NCI-H2029 (cell line): ENCODE data around the gene JAKMIP1.

ENCODE experiments used
- DNase-seq: peaks from one replicate; lab custom pipeline; 2025; lab: John Stamatoyannopoulos, UW

JAKMIP1 gene

GRCh38 chr4:6065166-6065565, 135.2 kb downstream of the JAKMIP1 start:
- DNase-seq, result no peak

- DNase-seq, result no peak
Observed at GRCh38 chr4:6064383-6064782, 136.0 kb downstream of the JAKMIP1 start.

DNA sequence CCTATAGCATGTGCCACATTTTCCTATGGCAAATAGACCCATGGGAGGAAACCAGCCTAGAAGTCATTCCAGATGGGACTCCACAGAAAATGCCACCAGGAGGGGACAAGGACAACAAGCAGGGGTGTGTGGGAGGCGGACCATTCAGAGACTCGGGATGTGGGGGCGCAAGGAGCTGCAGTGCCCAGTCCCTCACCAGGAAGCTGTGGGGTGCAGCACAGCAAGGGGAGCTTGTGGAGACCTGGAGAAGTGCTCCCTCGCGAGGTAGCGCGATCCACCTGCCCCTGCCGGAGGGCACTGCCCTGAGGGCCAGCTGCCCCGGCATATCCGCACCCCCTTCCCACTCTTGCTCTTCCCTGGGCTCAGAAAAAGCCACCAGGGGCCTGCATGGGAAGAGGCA, 136.7 kb downstream of the JAKMIP1 start:
- no peak for DNase-seq

DNA sequence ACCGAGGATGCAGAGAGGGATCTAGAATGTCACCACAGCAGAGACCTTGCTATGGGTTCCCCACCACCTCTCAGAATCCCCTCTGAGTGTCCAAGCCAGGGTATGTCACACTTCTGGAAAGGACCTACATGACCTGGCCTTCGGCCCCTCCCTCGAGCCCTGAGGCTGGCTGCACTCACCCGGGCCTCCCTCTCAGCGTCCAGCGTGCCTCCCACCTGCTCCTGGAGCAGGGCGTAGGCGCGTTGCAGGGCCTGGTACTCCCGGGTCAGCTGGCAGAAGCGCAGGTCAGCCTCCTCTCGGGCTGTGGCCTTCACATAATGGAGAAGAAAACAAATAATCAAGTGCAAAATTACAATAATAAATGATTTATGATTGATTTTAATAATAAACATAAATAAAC, 138.2 kb downstream of the JAKMIP1 start:
- no peak for DNase-seq

DNA sequence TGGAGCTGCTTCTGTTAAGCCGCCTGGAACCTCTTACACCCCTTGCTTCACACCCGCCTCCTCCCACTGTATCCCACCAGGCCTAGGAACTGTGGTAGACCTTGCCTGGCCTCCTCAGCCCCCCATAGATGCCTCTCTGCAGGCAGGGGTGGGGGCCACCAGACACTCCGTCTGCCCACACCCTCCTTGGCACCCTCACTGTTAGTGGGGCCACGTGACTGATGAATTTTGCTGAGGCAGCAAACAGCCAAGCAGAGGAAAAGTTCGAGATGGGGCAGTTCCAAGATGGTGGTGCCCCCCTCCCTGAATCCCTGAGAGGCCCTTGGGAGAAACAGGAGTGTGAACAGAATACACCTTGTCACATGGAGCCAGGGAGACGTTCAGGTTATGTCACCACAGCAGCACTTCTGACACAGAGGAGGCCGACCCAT, 141.0 kb downstream of the JAKMIP1 start:
- no peak for DNase-seq

GRCh38 chr4:6058531-6059374, 141.6 kb downstream of the JAKMIP1 start:
- no peak for DNase-seq

GRCh38 chr4:6056976-6057766, 143.2 kb downstream of the JAKMIP1 start:
- DNase-seq, result no peak

GRCh38 chr4:6055436-6055835, 144.9 kb downstream of the JAKMIP1 start:
- no peak for DNase-seq

GRCh38 chr4:6055030-6055429, 145.3 kb downstream of the JAKMIP1 start:
- DNase-seq, result no peak

DNA sequence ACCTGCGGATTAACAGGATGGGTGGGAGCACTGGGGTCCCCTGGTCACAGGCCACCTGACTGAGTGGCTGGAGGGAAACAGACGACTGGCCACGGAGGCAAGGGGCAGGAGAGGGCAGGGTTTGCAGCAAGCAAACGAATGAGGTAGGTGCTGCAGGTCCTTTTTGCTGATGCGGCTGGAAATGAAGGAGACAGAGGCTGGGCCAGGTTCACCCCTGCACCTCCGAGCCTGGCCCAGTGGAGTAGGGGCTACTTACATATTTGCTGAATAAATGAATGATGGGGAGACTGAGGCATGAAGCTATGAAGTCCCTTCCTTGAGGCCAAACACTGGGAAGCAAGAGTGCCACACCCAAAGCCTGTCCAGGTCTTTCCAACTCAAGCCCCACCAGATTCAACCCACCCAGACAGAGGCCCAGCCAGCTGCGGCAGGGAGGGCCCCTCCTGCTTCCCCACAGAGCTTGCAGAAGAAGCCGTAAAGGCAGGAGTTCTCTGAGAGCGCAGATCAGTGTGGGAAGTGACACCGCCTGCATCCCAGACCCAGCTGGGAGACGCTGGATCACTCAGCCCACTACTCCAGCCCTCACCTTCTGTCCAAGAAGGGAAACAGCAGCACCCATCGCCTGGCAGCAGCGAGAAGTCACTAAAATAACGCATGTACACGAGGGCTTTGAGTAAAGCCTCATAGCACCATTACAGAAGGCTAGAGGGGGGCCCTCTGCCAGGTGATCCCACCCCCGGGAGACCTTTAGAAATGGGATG, 146.0 kb downstream of the JAKMIP1 start:
- DNase-seq, result no peak

DNA sequence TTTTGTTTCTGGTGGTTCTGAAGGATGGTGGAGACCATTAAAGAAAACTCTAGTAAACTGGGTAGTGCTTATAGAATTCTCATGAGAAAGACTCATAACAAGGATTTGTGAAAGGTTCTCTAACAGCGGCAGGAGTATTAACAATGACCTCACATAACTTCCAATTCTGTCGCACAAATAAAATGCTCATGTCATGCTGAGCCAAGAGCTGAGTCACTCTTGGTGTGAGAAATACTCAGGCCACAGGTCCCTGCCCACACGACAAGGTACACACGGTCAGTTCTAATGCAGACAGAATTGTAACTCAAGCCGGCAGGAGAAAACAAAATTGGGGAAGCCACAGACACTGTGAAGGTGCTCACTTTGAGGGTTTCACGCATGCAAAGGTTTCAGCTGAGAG, 147.7 kb downstream of the JAKMIP1 start:
- no peak for DNase-seq

- no peak for DNase-seq
Observed at GRCh38 chr4:6050551-6050950, 149.8 kb downstream of the JAKMIP1 start.

DNA sequence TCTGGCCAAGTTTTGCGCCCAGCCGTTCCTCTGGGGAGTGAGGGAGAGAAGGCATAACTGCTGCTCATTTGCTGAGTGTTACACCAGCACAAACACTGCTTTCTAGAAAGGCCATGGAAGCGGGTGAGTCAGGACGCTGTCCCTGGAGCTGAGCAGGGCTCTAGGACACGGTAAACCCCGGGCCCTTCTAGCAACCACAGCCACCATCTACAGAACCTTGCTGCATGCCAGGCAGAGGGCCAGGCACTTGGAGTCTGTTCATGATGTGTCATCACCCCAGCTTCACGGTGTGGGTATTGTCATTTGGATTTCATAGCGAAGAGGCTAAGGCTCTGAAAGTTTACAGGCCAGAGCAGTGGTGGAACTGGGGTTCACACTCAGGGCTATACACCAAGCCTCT, 150.4 kb downstream of the JAKMIP1 start:
- DNase-seq, result no peak

DNA sequence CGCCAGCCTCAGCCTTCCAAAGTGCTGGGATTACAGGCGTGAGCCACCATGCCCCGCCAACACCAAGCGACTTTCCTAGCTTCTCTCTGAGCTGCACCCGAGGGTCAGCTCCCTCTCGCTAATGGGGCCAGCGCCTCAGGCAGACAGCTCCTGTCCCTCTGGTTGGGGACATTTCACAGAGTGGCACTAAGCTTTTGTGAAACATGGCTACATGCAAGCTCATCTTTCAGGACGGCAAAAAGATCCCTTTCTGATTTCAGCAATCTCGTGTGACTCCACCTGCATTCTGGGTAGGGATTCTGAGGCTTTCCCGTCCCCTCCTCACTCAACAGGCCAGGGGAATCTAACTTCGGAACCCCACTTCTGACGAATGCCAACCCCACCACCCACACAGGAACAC, 151.1 kb downstream of the JAKMIP1 start:
- no peak for DNase-seq

DNA sequence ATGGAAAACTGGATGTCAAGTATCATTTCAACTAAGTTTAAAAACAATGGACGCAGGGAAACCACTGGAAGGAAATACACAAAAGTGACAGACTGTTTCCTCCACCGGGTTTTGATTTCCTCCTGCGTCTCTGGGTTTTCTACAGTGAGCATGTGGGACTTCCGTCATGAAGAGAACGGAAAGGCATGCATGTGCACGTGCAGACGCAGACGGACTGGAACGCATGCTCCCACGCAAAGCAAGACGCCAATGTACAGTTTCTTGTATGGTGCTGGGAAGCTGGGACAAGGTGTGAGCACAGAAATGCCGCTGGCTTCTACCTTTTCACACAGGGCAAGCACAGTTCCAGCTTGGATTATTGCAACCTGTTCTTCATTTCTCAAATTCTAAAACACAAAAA, 151.8 kb downstream of the JAKMIP1 start:
- no peak for DNase-seq

DNA sequence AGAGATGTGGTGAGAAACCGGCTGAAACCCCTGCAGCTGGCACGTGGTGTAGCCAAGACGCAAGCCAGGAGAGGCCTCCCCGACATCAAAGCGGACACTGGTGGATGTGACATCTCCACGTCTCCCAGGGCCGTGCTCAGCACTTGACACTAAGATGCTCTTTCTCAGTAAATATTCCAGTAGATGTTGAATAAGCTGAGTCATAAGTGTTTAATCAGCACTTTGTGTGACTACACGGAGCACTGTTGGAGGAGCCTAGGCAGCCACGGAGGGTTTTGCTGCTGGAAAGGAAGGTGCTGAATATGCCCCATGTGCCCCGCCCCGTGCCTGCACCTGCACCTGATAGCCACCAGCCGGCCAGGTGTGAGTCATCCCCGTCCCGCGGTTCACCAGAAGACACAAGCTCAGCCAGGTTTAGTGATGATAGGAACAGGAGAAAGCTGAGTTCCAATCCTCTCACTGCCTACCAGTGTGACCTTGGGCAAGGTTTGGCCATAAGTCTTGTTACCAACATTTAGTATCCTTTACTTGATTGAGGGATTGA, 153.1 kb downstream of the JAKMIP1 start:
- no peak for DNase-seq

GRCh38 chr4:6046526-6047129, 153.7 kb downstream of the JAKMIP1 start:
- DNase-seq, result no peak

- DNase-seq, result no peak
Observed at GRCh38 chr4:6044805-6045204, 155.5 kb downstream of the JAKMIP1 start.

DNA sequence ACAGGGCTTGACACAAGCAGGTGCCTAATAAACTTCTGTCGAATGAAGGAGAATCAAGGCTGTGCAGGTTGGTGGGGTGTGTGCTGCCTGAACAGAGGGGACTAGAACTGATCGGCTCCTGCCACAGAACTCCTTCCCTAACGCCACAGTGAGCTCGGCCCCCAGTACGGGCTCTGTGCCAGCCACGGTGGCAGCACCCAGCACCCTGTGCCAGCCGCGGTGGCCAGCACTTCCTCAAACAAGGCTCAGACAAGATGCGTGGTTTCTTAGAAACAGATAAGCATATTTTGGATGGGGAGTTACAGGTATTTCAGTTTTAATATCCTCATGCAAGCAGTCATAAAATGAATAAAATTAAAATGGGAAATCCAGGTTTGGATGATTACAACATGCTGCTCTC, 156.1 kb downstream of the JAKMIP1 start:
- DNase-seq, result peak; percentile 4

DNA sequence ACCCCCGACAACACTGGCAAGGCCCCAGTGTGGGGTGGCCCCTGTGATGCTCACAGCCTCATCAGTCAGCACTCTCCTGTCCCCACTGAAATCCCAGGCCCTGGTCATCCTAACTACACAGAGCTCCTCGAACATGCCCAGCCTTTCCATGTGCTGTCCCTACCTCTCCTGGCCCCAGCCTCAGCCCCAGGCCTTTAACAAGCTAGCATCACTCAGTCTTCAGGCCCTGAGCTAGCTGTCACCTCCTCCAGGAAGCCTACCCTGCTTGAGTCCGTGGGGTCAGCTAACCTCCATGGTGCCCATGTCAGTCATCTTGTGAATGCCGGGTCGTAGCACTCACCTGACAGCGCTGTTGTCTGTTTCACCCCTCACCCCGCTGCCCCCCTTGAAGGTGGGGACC, 156.5 kb downstream of the JAKMIP1 start:
- no peak for DNase-seq

GRCh38 chr4:6043188-6043587, 157.2 kb downstream of the JAKMIP1 start:
- DNase-seq, result no peak
